Measurements from ENCODE around the gene PFKFB4.

Gene PFKFB4

GRCh38 chr3:48548729-48549705, 7.6 kb downstream of the PFKFB4 start:
- DNase-seq (ENCODE audit: low read depth in 1 of 2, low spot score in 1 of 2): peak; percentile 58 to 89
- Histone ChIP-seq H3K27ac (replicated peaks) (no peak overlapping the region), H3K27me3 (ENCODE audit: insufficient read depth, poor library complexity, severe bottlenecking) (no peaks in the 10 kb centered on the region), H3K4me3 (replicated peaks; ENCODE audit: insufficient read depth, low read length) (no peak overlapping the region)
- TF ChIP-seq GABPA (IDR thresholded peaks at IDR 0.05; ENCODE audit: low read depth) (no peak), CTCF (IDR thresholded peaks at IDR 0.05; ENCODE audit: insufficient read depth, low read length) (peak; percentile 94), SPI1 (IDR thresholded peaks at IDR 0.05; ENCODE audit: borderline replicate concordance, low read depth) (peak; percentile 80; the same call in 1 of the 2 replicates)

GRCh38 chr3:48548126-48548525, 8.5 kb downstream of the PFKFB4 start:
- no peak for TF ChIP-seq CTCF (IDR thresholded peaks at IDR 0.05; ENCODE audit: insufficient read depth, low read length)
- no peak for TF ChIP-seq POLR2AphosphoS5 (IDR thresholded peaks at IDR 0.05; ENCODE audit: low read depth)
- TF ChIP-seq GABPA (IDR thresholded peaks at IDR 0.05; ENCODE audit: low read depth): no peak
- TF ChIP-seq, protein P1, sequence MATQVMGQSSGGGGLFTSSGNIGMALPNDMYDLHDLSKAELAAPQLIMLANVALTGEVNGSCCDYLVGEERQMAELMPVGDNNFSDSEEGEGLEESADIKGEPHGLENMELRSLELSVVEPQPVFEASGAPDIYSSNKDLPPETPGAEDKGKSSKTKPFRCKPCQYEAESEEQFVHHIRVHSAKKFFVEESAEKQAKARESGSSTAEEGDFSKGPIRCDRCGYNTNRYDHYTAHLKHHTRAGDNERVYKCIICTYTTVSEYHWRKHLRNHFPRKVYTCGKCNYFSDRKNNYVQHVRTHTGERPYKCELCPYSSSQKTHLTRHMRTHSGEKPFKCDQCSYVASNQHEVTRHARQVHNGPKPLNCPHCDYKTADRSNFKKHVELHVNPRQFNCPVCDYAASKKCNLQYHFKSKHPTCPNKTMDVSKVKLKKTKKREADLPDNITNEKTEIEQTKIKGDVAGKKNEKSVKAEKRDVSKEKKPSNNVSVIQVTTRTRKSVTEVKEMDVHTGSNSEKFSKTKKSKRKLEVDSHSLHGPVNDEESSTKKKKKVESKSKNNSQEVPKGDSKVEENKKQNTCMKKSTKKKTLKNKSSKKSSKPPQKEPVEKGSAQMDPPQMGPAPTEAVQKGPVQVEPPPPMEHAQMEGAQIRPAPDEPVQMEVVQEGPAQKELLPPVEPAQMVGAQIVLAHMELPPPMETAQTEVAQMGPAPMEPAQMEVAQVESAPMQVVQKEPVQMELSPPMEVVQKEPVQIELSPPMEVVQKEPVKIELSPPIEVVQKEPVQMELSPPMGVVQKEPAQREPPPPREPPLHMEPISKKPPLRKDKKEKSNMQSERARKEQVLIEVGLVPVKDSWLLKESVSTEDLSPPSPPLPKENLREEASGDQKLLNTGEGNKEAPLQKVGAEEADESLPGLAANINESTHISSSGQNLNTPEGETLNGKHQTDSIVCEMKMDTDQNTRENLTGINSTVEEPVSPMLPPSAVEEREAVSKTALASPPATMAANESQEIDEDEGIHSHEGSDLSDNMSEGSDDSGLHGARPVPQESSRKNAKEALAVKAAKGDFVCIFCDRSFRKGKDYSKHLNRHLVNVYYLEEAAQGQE (IDR thresholded peaks at IDR 0.05; ENCODE audit: insufficient replicate concordance, low read depth): no peak
- TF ChIP-seq SPI1 (IDR thresholded peaks at IDR 0.05; ENCODE audit: borderline replicate concordance, low read depth): no peak
- H3K27ac ChIP-seq (replicated peaks): no peak overlapping the region
- no peaks in the 10 kb centered on the region for H3K27me3 ChIP-seq (ENCODE audit: insufficient read depth, poor library complexity, severe bottlenecking)
- H3K4me3 ChIP-seq (replicated peaks; ENCODE audit: insufficient read depth, low read length): no peak overlapping the region
- DNase-seq (ENCODE audit: low read depth in 1 of 2, low spot score in 1 of 2): no peak

- TF ChIP-seq CTCF (IDR thresholded peaks at IDR 0.05; ENCODE audit: insufficient read depth, low read length): no peak
- TF ChIP-seq GABPA (IDR thresholded peaks at IDR 0.05; ENCODE audit: low read depth): no peak
- TF ChIP-seq, protein P1 (IDR thresholded peaks at IDR 0.05; ENCODE audit: insufficient replicate concordance, low read depth): no peak
- no peak for TF ChIP-seq POLR2AphosphoS5 (IDR thresholded peaks at IDR 0.05; ENCODE audit: low read depth)
- no peak for TF ChIP-seq SPI1 (IDR thresholded peaks at IDR 0.05; ENCODE audit: borderline replicate concordance, low read depth)
- DNase-seq (ENCODE audit: low read depth in 1 of 2, low spot score in 1 of 2): peak in 1 of 2 experiments; percentile 42
- no peak overlapping the region for H3K27ac ChIP-seq (replicated peaks)
- no peaks in the 10 kb centered on the region for H3K27me3 ChIP-seq (ENCODE audit: insufficient read depth, poor library complexity, severe bottlenecking)
- H3K4me3 ChIP-seq (replicated peaks; ENCODE audit: insufficient read depth, low read length): no peak overlapping the region
These were observed 10.3 kb downstream of the PFKFB4 start for GRCh38 chr3:48546203-48546829.
